HG03064 (cell line): ENCODE results near the gene NLRP7.

Experiments used
- ATAC-seq: cut with Tn5 transposase; IDR thresholded peaks from one replicate; pipeline ENCODE4 v1.9.1; 2021; ENCODE audit warnings: low read depth; ENCODE audit not compliant: unreplicated experiment

The NLRP7 gene

DNA sequence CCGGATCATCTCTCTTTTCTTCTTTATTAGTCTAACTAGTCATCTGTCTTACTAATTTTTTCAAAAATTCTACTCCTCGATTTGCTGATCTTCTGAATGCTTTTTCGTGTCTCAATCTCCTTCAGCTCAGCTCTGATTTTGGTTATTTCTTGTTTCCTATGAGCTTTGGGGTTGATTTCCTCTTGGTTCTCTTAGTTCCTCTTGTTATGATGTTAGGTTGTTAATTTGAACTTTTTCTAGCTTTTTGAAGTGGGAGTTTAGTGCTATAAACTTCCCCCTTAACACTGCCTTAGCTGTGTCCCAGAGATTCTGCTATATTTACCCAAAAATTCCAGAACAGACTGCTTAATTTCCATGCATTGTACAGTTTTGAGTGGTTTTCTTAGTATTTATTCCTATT is 69.9 kb downstream of the NLRP7 start:
- ATAC-seq = no peak

DNA sequence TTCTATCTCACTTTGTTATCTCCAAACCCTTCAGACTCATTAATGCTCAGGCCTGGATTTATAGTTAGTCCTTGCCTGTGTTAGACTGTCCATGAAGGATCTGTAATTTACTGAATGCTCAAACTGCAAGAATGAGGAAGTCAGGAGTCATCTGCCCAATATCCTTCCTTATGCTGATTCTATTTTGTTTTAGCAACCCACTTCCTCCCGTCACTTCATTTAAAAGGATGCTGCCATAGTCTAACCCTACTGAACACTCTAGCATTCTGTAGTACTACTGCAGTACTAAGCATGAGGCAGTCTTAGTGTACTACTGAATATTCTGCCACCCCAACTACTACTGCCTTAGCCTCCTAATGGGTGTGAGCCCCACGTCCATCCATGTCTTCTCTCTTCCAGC is 71.8 kb downstream of the NLRP7 start:
- no peak for ATAC-seq

DNA sequence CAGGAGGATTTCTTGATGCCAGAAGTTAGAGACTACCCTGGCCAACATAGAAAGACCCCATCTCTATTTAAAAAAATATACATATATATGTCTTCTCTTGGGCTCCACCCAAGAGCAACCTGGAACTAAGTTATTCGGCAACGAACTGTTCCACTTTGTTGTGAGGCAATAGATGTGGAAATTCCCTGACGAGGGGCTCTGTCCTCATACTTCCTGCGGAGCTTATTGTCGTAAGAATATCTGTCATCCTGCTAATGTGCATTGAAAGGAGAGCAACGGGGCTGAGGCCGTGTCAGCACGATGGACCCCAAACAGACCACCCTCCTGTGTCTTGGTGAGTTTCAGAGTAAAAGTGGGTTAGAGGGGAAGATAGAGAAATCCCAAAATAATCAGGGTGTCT is 73.3 kb downstream of the NLRP7 start, which contains the start of gene FCAR:
TSS of gene FCAR (plus strand) at position 246 of the 400 bp plus-strand sequence. CDS start at position 301, 55 bp downstream.
- no peak for ATAC-seq
